H4 (cell line): Measurements from ENCODE around the gene ATG101. TPM values are rescaled to one million over a fixed set of nuclear protein-coding genes. Genes with fewer than 3 reads are reported as not detected.
A peak's percentile ranks its signal among the peaks of the same experiment; 100 is the strongest.
"Not testable (repeated sequence)": the region's sequence is repeated elsewhere in the genome, so short reads cannot be mapped to it uniquely, and the experiment has no call there.

ENCODE experiments used
- DNase-seq: peaks from one replicate; pipeline ENCODE4 v3.0.0-alpha.2; 2015; ENCODE audit warnings: low spot score
- total RNA-seq: library from RNA; depleted of rRNA; stranded (reverse); fragments of >200 nt; shearing (Covaris generic); gene quantifications from 2 replicates; pipeline ENCODE4 v1.2.3, GENCODE V29; 2014; rRNA removed

ATG101 gene
- total RNA-seq, 1 experiment from 2014 or later, result 57.5 TPM

- DNase-seq, result no peak
Observed at GRCh38 chr12:52097045-52097666, 27.4 kb downstream of the ATG101 start.

- not testable (repeated sequence) for DNase-seq
Observed at GRCh38 chr12:52104431-52105089, 34.8 kb downstream of the ATG101 start.

DNA sequence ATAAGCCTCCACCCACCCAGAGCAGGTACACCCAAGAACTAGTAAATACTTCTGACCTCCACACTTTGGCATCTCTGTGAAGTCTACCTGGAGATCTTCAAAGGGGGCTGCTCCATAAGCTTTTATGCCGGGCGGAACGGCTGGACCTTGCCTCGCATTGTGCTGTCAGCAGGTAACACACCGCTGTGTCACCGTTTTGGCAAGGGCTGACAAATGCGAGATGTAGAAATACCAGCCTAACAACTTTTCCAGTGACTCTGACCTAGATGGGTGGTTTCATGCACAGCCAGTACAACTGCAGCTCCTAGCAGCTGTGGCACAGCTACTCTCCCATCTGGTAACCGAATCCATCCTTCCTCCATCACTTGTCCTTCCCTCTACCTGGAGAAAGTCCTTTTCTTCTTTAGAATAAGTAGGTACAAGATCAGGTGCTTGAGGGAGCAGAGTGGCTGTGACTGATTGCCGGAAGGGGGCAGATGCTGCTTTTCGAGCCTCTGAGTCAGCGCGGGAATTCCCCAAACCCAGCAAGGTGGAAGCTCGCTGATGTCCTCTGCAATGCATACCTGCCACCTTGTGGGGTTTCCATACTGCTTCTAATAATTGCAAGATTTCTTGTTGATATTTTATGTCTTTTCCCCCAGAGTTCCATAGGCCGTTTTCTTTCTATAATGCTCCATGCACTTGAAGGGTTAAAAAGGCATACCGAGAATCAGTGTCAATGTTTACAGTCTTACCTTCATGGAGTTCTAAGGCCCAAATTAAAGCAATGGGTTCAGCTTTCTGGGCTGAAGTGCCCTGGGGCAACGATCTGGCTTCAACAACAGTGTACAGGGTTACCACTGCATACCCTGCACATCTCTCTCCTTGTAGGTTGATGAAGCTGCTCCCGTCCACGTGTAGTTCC, 46.7 kb downstream of the ATG101 start:
- not testable (repeated sequence) for DNase-seq

- DNase-seq, result not testable (repeated sequence)
Observed at GRCh38 chr12:52117806-52118475, 48.2 kb downstream of the ATG101 start.

GRCh38 chr12:52119398-52120254, 49.8 kb downstream of the ATG101 start:
- DNase-seq, result no peak

DNA sequence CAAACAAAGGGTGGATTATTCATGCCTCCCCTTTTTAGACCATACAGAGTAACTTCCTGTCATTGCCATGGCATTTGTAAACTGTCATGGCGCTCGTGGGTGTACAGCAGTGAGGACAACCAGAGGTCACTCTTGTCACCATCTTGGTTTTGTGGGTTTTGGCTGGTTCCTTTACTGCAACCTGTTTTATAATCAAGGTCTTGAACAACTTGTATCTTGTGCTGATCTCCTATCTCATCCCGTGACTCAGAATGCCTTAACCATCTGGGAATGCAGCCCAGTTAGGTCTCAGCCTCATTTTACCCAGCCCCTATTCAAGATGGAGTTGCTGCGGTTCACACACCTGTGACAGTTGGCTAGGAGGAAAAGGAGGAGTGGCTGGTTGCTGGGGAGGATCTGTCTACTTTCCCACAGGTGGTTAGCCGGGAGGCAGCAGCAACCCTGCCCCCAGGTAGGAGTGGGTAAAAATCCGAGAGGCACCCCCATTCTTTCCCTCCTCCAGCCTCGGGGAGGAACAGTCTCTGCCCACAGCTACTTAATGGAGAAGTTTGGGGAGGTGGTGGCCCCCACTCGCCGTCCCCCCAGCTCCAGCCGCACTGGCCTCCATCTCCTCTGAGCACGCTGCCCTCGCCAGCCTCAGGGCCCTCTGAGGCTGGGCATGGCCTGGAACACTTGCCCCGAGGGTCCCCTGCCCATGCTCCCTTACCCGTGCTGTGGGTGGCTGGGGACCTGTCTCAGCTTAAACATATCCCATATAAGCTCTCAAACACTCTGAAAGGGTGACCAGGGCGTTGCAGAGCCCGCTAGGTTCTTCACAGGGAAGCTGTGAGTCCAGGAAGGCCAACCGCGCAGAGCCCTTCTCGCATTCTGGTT, 51.4 kb downstream of the ATG101 start:
- DNase-seq, result no peak

- DNase-seq, result peak; percentile 58
Observed at GRCh38 chr12:52121824-52122539, 52.2 kb downstream of the ATG101 start.

DNA sequence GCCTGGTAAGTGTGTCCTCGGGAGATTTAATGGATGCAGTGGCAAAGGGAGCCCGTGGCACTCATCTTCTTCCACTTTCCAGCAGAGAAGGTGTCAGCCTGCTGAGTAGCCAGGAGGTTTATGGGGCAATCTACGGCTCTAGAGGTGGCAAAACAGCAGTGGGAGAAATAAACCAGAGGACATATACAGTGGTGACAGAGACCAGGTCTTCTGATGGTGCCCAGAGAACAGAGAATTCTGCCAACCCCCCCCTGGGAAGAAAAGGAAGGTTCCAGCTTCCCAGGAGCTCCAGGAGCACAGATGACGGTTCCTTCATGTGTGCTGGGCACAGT, 52.7 kb downstream of the ATG101 start:
- DNase-seq, result no peak

GRCh38 chr12:52122904-52123303, 53.1 kb downstream of the ATG101 start:
- no peak for DNase-seq

DNA sequence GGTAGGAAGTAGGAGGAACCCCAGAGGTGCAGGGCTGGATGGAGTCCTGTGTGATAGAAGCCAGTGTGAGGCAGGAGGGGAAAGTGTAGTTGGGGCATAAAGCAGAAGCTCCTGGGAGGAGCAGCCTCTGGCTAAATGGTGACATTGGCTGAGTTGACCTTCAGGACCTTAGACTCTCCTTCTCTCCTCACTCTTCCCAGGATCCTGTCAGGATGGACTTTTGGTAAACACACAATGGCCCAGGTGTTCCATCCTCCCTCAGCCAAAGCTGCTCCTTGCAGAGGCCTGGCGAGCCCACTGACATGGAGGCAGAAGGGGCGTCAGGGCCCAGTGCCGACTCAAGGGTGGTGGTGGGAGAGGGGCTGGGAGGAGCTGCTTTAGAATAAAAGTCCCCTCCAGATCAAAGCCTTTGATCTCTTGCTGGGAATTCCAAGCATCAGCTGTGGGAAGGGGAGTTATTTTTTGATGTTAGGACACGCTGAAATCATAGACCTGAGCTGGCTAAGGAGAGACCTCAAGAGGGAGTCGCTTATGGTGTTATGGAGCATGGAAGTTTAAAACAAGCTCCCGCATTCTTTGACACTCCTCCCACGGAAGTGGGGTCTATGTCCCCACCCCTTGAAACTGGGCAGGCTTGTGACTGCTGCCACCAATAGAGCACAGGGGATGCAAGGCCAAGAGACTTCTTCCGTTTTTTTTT, 53.9 kb downstream of the ATG101 start:
- DNase-seq, result no peak

DNA sequence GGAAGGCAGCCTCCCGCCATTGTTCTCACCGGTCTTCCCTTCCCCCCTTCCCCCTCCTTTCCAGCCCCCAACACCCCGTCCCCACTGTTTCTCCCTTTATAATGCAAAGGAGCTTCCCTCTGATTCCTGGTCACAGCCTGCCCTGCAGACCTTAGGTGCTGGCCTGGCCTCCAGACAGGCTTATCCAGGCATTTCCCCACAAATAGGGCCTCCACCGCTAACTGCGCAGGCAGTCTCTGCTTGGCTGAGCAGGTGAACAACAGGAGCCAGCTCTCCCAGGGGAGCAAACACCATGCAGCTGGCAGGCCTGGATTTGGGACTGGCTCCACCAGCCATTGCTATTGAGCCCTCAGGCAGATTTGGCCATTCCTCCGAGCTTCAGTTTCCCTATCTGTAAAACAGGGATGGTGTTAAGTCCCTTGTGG, 55.7 kb downstream of the ATG101 start:
- DNase-seq, result no peak

DNA sequence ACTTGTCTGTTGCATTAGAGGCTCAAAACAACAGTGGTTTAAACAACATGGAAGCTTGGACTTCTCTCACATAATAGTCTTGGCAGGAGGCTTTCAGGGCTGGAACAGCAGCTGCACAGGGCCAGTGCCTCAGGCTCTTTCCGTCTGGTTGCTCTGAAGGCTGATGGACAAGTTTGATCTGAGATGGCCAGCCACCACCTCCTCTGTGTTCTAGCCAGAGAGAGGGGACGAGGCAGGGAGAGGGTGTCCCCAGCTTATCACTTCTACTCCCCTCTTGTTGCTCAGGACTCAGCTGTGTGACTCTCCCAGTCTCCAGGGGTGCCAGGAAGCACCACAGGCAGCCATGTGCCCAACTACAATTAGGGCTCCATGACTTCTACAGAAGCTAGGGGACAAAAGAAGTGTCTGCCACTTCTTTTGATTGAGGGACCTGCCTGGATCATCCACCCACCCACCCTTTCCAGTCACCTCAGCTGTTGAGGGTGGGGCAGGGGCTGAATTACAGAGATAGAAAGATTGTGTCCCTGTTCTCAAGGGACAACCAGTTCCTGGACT, 56.3 kb downstream of the ATG101 start:
- DNase-seq, result no peak

Other genes starting within 250 kb of the ATG101 start
- gene FIGNL2, start 221.3 kb upstream of the ATG101 start, total RNA-seq, result not detected in 2 replicates
- gene ANKRD33, start 181.9 kb upstream of the ATG101 start, total RNA-seq, result not detected in 2 replicates
- gene ACVRL1, start 162.5 kb upstream of the ATG101 start, total RNA-seq, result 4.1 and 4.8 TPM in 2 replicates
- gene ACVR1B, start 118.3 kb upstream of the ATG101 start, total RNA-seq, result 3.8 and 6.1 TPM in 2 replicates
- gene TAMALIN, start 63.0 kb upstream of the ATG101 start, total RNA-seq, result 0.35 and 1.8 TPM in 2 replicates
- 0.16 and 0.54 TPM in 2 replicates for gene NR4A1, start 18.5 kb upstream of the ATG101 start, total RNA-seq
- gene SMIM41, start 9.7 kb downstream of the ATG101 start, total RNA-seq, result not detected in 2 replicates
- gene KRT80, start 122.0 kb downstream of the ATG101 start, total RNA-seq, result 4.7 and 6.9 TPM in 2 replicates
- 0.29 and 1.7 TPM in 2 replicates for gene KRT7, start 163.3 kb downstream of the ATG101 start, total RNA-seq
- gene KRT86, start 204.7 kb downstream of the ATG101 start, total RNA-seq, result 0.31 and 0.93 TPM in 2 replicates
- 5.7 and 10.8 TPM in 2 replicates for gene KRT81, start 221.6 kb downstream of the ATG101 start, total RNA-seq